ENCODE data around the gene CDH22. TPM values are rescaled to one million over a fixed set of nuclear protein-coding genes. Genes with fewer than 3 reads are reported as not detected.
A peak's percentile ranks its signal among the peaks of the same experiment; 100 is the strongest.

Gene CDH22
- total and polyA plus RNA-seq, 11 donors, result 0.03 to 0.90 (median 0.48) TPM

DNA sequence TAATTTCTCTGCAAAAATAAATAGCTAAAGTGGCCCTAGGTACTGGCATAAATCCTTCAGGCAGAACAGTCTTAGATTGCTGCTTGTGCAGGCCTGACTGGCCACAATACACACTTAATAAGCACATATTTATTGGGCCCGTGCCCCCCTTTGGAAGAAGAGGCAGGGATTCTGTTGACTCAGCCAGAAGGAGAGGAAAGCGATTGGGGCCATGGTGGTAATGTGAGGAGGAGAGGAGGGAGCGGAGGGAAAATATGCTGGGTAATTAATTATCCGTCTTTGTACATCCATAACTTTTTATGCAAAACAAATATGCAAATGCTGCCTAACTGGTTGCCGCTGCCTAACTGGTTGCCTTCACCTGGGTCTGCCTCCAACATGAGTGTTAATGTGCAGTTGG lies 154.0 kb downstream of the CDH22 start:
- intact Hi-C loops (cut with DNase I), result no loop called here

DNA sequence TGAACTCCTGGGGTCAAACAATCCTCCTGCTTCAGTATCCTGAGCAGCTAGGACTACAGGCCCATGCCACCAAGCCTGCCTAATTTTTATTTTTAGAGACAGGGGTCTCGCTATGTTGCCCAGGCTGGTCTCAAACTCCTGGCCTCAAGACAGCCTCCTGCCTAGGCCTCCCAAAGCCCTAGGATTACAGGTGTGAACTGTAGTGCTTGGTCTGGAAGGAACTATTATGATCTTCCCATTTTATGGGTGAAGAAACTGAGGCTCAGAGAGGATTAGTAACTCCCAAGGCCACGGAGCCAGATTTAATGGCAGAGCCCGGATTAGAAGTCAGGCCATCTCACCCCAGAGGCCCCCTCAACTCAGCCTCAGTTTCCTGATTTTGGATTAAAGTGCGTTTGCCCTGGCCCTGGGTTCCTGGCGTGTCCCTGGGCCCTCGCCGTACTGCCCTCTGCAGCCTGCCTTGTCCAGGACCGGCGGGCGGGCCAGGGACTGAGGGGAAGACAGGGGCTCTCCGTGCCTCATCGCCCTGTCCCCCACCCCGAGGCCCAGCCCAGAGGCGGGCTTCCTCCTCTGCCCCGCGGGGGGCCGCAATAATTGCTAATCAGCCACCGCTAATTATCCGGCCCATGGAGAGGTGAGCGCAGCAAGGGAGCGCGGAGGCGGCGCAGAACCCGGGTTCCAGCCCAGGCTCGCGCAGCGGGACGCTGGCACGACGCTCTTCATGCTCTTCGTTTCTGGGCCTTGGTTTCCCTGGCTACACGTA lies 155.3 kb downstream of the CDH22 start:
- Histone ChIP-seq H3K4me1 (no peaks in the 10 kb centered on the region), H3K27me3 (peaks cover 0 to 48% (median 9%) of the 10 kb centered on the region in 9 donors), H3K9me3 (no peaks in the 10 kb centered on the region), H3K36me3 (no peaks in the 10 kb centered on the region), H3K27ac (no peak overlapping the region), H3K4me3 (no peak overlapping the region)
- no peak for ATAC-seq
- 55 to 69% (median 66%) methylated on average over 33 of the region's 33 CpGs for whole genome bisulfite sequencing, 4 donors
- no peak for DNase-seq
- TF ChIP-seq CTCF (IDR thresholded peaks at IDR 0.05), result no peak
- no peak for TF ChIP-seq POLR2A (IDR thresholded peaks at IDR 0.05)
- intact Hi-C loops (cut with DNase I), result no loop called here

More for the DNA sequence above, 154.0 kb downstream of the CDH22 start:
- 78 to 88% (median 83%) methylated on average over 5 of the region's 5 CpGs for WGBS, 4 donors
- no peaks in the 10 kb centered on the region for H3K9me3 ChIP-seq
- H3K4me1 ChIP-seq, result no peaks in the 10 kb centered on the region
- DNase-seq, result no peak
- H3K27me3 ChIP-seq, result peaks cover 1 to 48% (median 9%) of the 10 kb centered on the region in 9 donors
- no peak overlapping the region for H3K27ac ChIP-seq
- no peaks in the 10 kb centered on the region for H3K36me3 ChIP-seq
- TF ChIP-seq CTCF (IDR thresholded peaks at IDR 0.05) (no peak), POLR2A (IDR thresholded peaks at IDR 0.05) (no peak)
- H3K4me3 ChIP-seq, result no peak overlapping the region
- no peak for ATAC-seq

DNA sequence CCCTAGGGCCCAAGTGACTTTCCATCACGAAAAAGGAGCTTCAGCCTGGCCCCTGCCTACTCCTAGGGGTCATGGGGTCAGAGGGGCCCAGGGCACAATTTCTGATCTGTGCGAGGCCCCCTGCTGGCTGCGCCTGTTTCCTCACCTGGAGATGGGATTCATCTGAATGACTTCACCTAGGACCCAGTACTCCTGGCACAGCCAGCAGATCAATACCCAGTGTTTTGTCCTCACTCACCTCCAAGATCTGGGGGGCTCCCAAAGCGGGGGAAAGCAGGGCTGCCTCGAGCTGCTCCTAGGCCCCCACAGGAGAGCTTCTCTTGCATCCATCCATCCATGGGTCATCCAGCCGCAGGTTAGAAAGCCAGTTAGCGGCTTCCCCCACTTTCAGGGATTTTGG lies 156.4 kb downstream of the CDH22 start:
- DNase-seq, result no peak

More for the DNA sequence above, 156.4 kb downstream of the CDH22 start:
- peaks cover 0 to 39% (median 9%) of the 10 kb centered on the region in 9 donors for H3K27me3 ChIP-seq
- H3K4me3 ChIP-seq, result no peak overlapping the region
- no peaks in the 10 kb centered on the region for H3K4me1 ChIP-seq
- WGBS, 4 donors, result 67 to 79% (median 70%) methylated on average over 6 to 7 of the region's 7 CpGs
- TF ChIP-seq CTCF (IDR thresholded peaks at IDR 0.05) (peak in 4 of 12 donors; percentile 13 to 21 (median 14)), POLR2A (IDR thresholded peaks at IDR 0.05) (no peak)
- H3K36me3 ChIP-seq, result no peaks in the 10 kb centered on the region
- H3K27ac ChIP-seq, result no peak overlapping the region
- no peaks in the 10 kb centered on the region for H3K9me3 ChIP-seq
- intact Hi-C loops (cut with DNase I), result no loop called here
- no peak for ATAC-seq
